Stimulated activated CD8-positive, alpha-beta memory T cell treated with anti-CD3 and anti-CD28 coated beads, Interleukin-15, amount 100 ng/mL, for 1 hour (primary cell): ENCODE data around the gene THUMPD1.
"Not testable (repeated sequence)": the region's sequence is repeated elsewhere in the genome, so short reads cannot be mapped to it uniquely, and the experiment has no call there.

Experiments
- DNase-seq: peaks from one replicate; pipeline ENCODE4 v3.0.0-alpha.2; 2020; ENCODE audit warnings: low read depth

The THUMPD1 gene

GRCh38 chr16:20694096-20694495 lies 47.5 kb downstream of the THUMPD1 start:
- not testable (repeated sequence) for DNase-seq

GRCh38 chr16:20689668-20690067 lies 52.0 kb downstream of the THUMPD1 start:
- DNase-seq: no peak

- no peak for DNase-seq
Observed at GRCh38 chr16:20683812-20684211, 57.8 kb downstream of the THUMPD1 start.
